GM12873 (cell line): ENCODE results near the gene FLNC.

Experiments
- CTCF ChIP-seq: IDR thresholded peaks from 2 replicates; pipeline ENCODE4 v1.5.1; 2012; ENCODE audit warnings: low read depth, mild to moderate bottlenecking, moderate library complexity, low read length, control low read depth; ENCODE audit not compliant: insufficient read depth; ENCODE audit errors: missing control alignments

Gene FLNC

GRCh38 chr7:128812514-128813168 lies 17.6 kb upstream of the FLNC start:
- TF ChIP-seq CTCF, result no peak

- no peak for TF ChIP-seq CTCF
These were observed 15.7 kb upstream of the FLNC start for GRCh38 chr7:128814499-128814898.

- no peak for TF ChIP-seq CTCF
These were observed 14.8 kb upstream of the FLNC start for GRCh38 chr7:128815289-128815942.

GRCh38 chr7:128818694-128819093 lies 11.5 kb upstream of the FLNC start:
- TF ChIP-seq CTCF, result no peak

GRCh38 chr7:128821724-128822123 lies 8.5 kb upstream of the FLNC start:
- TF ChIP-seq CTCF, result no peak

- TF ChIP-seq CTCF, result no peak
These were observed 3.7 kb upstream of the FLNC start for GRCh38 chr7:128826512-128826911.

GRCh38 chr7:128826916-128827247 lies 3.3 kb upstream of the FLNC start:
- no peak for TF ChIP-seq CTCF
